ENCODE measurements around the gene PHLDA3.

GRCh38 chr1:201457508-201457960 is 11.5 kb downstream of the PHLDA3 start:
- no peak for TF ChIP-seq CTCF (conservative IDR thresholded peaks at IDR 0.05 in 1 of 2, IDR thresholded peaks at IDR 0.05 in 1 of 2; ENCODE audit: extremely low read depth in 1 of 2, insufficient read depth in 1 of 2, low read depth in 1 of 2, low read length in 2 of 2)
- no peak for TF ChIP-seq EZH2 (IDR thresholded peaks at IDR 0.05; ENCODE audit: borderline replicate concordance, low read length)

Data from mammary epithelial cell (primary cell).